Measurements from ENCODE around the gene CFAP90.
A peak's percentile ranks its signal among the peaks of the same experiment; 100 is the strongest.

Gene CFAP90

GRCh38 chr5:7850395-7851239 is at the start of gene CFAP90:
TSS of gene CFAP90 (minus strand) at chr5:7851133. CDS start at chr5:7851021, 112 bp downstream.
- no peak for FAIRE-seq

- no peak for FAIRE-seq
These were observed 46.2 kb upstream of the CFAP90 start for GRCh38 chr5:7897014-7897600.

- no peak for FAIRE-seq
These were observed 43.9 kb upstream of the CFAP90 start for GRCh38 chr5:7894860-7895259.

DNA sequence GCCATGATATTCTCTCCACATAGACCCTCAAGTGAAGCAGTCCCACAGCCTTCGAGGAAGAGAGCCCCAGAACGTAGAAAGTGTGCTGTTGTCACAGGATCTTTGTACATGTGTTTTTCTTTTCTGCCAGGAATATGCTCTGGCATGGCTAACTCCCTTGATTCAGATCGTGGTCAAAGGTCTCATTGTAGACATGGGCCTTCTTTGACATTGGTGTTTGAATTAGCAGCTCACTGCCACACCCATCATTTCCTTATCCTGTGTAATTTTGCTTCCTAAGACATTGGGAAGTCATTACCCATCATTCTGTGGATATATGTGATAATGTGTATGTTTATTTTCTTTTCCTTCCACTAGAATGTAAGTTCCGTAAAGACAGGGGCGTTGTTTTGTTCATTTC is 43.5 kb upstream of the CFAP90 start:
- FAIRE-seq, result no peak

DNA sequence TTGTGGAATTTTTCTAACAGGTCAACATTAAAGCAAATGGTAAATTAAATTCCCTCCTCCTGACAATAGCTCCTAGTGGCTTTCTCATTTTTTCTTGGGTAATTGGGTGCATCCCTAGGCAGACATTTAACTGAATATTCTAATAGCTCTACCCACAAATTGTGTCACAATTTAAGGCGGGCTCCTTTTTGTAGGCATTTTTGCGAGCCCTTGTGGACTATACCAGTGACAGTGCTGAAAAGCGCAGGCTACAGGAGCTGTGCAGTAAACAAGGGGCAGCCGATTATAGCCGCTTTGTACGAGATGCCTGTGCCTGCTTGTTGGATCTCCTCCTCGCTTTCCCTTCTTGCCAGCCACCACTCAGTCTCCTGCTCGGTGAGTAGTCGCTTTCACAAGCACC is 38.0 kb upstream of the CFAP90 start:
- FAIRE-seq, result no peak

GRCh38 chr5:7886849-7887475 is 36.0 kb upstream of the CFAP90 start:
- peak; percentile 78 for FAIRE-seq

DNA sequence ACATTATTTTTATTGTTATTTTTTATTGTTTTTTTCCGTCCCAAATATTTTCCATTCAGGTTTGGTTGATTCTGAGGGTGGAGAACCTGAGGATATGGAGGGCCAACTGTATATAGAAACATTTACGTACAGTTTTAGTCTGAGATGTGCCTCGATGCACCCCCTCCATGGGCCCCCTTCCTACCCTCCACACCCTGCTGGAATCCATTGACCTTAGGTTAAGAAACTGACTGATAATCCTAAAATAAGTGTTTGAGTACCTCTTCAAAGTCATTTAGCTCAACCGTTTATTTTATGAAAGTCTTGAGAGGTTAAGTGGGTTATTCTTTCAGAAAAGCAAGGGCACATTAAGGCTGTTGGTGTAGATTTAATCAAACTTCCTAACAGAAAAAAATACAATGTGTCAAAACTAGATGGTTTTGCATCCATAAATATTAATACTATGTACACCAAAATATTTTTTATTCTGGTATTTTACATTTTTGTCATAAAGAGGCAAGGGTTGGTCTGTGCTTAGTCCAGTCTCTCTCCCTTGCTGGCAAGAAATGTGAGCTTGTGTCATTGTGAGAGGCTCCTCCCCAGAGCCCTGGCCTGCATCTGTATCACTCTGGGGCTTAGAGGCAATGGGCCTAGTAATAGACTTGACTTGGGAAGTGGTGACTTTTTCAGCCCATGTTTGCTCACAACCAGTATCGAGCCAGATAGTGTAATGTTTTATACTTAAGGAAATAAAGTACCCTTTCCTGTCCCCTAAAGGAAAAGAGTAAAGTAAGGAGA is 33.7 kb upstream of the CFAP90 start:
- no peak for FAIRE-seq

DNA sequence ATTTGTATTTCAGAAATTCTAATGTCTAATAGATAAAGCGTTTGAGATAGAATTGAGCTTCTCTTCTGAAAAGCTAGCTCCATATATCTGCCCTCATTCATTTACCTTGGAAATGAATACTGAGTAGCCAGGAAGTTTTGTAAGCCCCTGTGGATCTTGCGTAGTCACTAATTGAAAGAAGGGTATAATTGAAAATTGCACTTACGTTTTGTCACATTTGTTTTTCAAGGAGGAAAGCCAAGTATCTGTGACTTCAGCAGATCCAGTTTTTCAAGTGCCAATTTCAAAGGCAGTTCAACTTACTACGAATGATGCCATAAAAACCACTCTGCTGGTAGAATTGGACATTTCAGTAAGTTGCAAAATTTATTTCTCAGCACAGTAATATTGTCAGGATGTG is 32.0 kb upstream of the CFAP90 start:
- FAIRE-seq, result no peak

GRCh38 chr5:7881816-7882215 is 30.9 kb upstream of the CFAP90 start:
- no peak for FAIRE-seq

- no peak for FAIRE-seq
These were observed 30.2 kb upstream of the CFAP90 start for GRCh38 chr5:7881091-7881490.

DNA sequence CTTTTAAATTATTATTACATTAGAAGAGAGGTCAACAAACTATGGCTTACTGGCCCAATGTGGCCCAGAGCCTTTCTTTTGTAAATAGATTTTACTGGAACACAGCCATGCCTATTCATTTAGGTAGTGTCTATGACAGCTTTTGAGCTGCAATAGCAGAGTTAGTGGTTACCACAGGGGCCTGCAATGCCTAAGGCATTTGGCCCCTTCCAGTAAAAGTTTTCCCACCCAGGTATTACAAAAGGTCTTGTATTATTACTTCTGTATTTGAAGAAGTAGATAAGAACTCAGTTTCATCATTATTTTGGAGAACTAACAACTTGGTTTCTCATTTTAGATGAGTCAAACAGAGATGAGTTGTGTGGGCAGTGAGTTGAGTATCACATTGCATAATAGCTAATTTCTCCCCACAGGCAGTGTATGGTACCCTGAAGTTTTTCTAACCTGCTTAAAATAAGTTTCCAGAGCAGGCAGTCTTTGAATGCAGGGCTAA is 27.5 kb upstream of the CFAP90 start:
- no peak for FAIRE-seq

DNA sequence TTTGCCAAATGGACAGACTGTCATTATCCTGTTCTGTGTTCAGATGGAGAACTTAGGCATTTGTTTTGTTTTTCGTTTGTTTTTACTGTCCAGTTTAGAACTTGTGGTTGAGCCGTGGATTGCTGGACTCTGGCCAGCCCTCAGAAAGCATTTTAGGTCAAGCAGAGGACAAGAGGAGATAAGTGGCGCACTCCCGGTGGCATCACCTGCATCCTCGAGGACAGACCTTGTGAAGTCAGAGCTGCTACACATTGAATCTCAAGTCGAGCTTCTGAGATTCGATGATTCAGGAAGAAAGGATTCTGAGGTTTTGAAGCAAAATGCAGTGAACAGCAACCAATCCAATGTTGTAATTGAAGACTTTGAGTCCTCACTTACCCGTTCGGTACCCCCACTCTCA is 26.9 kb upstream of the CFAP90 start:
- FAIRE-seq, result no peak

- FAIRE-seq, result no peak
These were observed 25.9 kb upstream of the CFAP90 start for GRCh38 chr5:7876867-7877266.

- FAIRE-seq, result no peak
These were observed 24.2 kb upstream of the CFAP90 start for GRCh38 chr5:7875151-7875550.

- FAIRE-seq, result no peak
These were observed 23.7 kb upstream of the CFAP90 start for GRCh38 chr5:7874639-7875038.

- no peak for FAIRE-seq
These were observed 22.3 kb upstream of the CFAP90 start for GRCh38 chr5:7873216-7873615.

- FAIRE-seq, result no peak
These were observed 21.7 kb upstream of the CFAP90 start for GRCh38 chr5:7872517-7873130.

DNA sequence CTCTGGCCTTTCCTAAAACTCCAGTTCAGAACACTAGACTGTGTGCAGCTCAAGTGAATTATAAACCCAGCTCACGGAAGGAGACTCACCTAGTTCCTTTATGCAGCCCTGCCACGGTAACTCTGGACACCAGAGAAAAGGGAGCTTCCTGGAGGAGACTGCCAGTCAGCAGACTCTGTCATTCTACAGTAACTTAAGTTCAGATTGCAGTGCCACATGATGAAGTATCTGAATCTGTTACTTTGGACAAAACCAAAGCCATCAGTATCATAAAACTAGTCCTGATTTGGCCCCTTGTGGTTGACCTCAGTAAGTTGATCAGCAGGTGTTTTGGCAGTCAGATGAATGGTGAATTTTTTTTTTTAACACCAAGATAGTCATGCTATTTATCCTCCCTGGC is 20.7 kb upstream of the CFAP90 start:
- FAIRE-seq, result no peak

DNA sequence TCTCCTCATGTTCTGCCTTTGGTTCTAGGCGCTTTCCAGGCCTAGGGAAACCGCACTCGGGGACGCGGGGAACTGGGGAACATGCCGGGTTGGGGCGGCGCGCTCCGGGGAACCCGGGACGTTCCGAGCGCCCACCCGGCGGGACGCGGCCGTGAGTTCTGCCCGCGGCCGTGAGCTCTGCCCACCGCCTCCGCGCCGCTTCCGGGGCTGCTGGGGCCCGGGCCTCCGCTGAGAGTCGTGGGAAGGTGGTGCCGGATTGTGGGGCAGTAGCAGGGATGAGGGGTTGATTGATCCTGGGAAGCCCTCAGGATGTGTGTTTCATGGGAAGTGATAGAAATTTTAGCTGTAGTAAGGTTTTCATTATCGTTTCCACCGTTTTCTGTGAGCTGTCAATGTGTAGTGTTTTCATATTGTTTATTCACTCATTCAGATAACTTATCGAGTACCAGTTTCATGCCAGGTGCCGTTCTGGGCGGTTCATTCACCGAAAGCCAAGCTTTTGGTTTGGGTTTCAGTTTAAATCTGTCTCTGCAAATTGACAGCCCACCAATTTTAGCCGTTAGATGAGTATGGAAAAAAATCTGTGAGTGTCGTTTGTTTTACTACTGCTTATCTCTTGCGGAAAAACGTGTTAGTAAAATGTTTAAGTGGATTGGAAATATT is 18.7 kb upstream of the CFAP90 start:
- FAIRE-seq, result no peak

- FAIRE-seq, result peak; percentile 16
These were observed 18.0 kb upstream of the CFAP90 start, which contains the start of the genes FASTKD3 and MTRR for GRCh38 chr5:7868773-7869473. TSS of gene FASTKD3 (minus strand) at chr5:7869031. CDS start at chr5:7868083, 948 bp downstream. TSS of gene MTRR (plus strand) at chr5:7869148. CDS start at chr5:7870795, 1,647 bp downstream.

GRCh38 chr5:7868427-7868772 is 17.5 kb upstream of the CFAP90 start:
- FAIRE-seq, result no peak

All from A204.1 (cell line).